Esophagus muscularis mucosa (tissue), 3 donors: ENCODE measurements around the gene TGFBI.

Source experiments
- POLR2A ChIP-seq: fragments of 450-650 bp; IDR thresholded peaks from one replicate; pipeline ENCODE4 v1.6.1; 2017; ENCODE audit warnings: antibody characterized with exemption, moderate library complexity, mild to moderate bottlenecking, low read depth
- POLR2AphosphoS5 ChIP-seq, 2 donors: sonication (generic); formaldehyde crosslinking; IDR thresholded peaks; one replicate each; pipeline ENCODE4 v1.6.1; 2017; ENCODE audit warnings: antibody characterized with exemption in 2 of 2
- TF ChIP-seq, protein P1 (sequence below), 3 experiments: fragments of 200-600 bp in 2 of 3; fragments of 450-650 bp in 1 of 3; sonication (generic) in 2 of 3; IDR thresholded peaks; one replicate each; pipeline ENCODE4 v1.5.1; 2017 to 2019; ENCODE audit warnings: antibody characterized with exemption in 3 of 3, mild to moderate bottlenecking in 2 of 3, moderate library complexity in 1 of 3

DNA sequence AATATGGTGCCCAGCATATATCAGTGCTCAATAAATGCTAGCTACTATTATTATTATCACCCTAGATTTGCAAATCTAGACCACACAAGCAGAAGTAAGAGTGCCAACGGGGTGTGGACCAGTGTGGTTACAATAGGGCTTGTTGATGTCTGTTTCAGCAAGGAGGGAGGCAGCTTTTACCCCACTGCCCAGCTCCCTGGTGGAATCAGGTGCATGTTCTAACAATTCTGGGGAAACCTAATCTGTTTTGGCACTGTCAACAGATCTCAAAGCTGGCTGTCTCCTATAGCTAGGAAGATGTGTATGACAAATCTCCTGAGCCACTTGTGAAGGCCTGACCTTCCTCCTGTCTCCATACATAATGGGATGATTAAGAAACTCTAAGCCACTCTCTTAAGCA is 5.7 kb downstream of the TGFBI start:
- TF ChIP-seq POLR2A: no peak
- TF ChIP-seq POLR2AphosphoS5 (IDR thresholded peaks at IDR 0.05): no peak
- TF ChIP-seq, protein P1, sequence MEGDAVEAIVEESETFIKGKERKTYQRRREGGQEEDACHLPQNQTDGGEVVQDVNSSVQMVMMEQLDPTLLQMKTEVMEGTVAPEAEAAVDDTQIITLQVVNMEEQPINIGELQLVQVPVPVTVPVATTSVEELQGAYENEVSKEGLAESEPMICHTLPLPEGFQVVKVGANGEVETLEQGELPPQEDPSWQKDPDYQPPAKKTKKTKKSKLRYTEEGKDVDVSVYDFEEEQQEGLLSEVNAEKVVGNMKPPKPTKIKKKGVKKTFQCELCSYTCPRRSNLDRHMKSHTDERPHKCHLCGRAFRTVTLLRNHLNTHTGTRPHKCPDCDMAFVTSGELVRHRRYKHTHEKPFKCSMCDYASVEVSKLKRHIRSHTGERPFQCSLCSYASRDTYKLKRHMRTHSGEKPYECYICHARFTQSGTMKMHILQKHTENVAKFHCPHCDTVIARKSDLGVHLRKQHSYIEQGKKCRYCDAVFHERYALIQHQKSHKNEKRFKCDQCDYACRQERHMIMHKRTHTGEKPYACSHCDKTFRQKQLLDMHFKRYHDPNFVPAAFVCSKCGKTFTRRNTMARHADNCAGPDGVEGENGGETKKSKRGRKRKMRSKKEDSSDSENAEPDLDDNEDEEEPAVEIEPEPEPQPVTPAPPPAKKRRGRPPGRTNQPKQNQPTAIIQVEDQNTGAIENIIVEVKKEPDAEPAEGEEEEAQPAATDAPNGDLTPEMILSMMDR (IDR thresholded peaks at IDR 0.05): no peak
